ENCODE measurements around the gene SLC6A3. TPM values are rescaled to one million over a fixed set of nuclear protein-coding genes. Genes with fewer than 3 reads are reported as not detected.
"Not testable (repeated sequence)": the region's sequence is repeated elsewhere in the genome, so short reads cannot be mapped to it uniquely, and the experiment has no call there.

SLC6A3 gene
- total RNA-seq, 1 donor from 2014 or later, result not detected

- no peak for TF ChIP-seq CTCF (IDR thresholded peaks at IDR 0.05; ENCODE audit: borderline replicate concordance)
- Histone ChIP-seq H3K4me3 (no peak overlapping the region), H3K9me3 (replicated peaks) (no peaks in the 10 kb centered on the region), H3K27ac (replicated peaks) (no peak overlapping the region), H3K36me3 (no peaks in the 10 kb centered on the region), H3K4me1 (peaks cover 5% of the 10 kb centered on the region), H3K27me3 (ENCODE audit: low read depth) (peaks cover 86% of the 10 kb centered on the region)
- intact Hi-C loops (cut with micrococcal nuclease), result no loop called here
- no peak for DNase-seq
These were observed 67.1 kb downstream of the SLC6A3 start for GRCh38 chr5:1378096-1378495.

- intact Hi-C loops (cut with micrococcal nuclease), result no loop called here
- Histone ChIP-seq H3K27me3 (ENCODE audit: low read depth) (peaks cover 82% of the 10 kb centered on the region), H3K9me3 (replicated peaks) (no peaks in the 10 kb centered on the region), H3K4me3 (no peak overlapping the region), H3K4me1 (peaks cover 5% of the 10 kb centered on the region), H3K27ac (replicated peaks) (no peak overlapping the region), H3K36me3 (no peaks in the 10 kb centered on the region)
- DNase-seq, result no peak
- no peak for TF ChIP-seq CTCF (IDR thresholded peaks at IDR 0.05; ENCODE audit: borderline replicate concordance)
These were observed 68.3 kb downstream of the SLC6A3 start for GRCh38 chr5:1376981-1377380.

GRCh38 chr5:1375871-1376810, 69.1 kb downstream of the SLC6A3 start:
- no peak overlapping the region for H3K27ac ChIP-seq (replicated peaks)
- intact Hi-C loops (cut with micrococcal nuclease), result no loop called here
- no peak overlapping the region for H3K4me3 ChIP-seq
- H3K27me3 ChIP-seq (ENCODE audit: low read depth), result peaks cover 78% of the 10 kb centered on the region
- peaks cover 5% of the 10 kb centered on the region for H3K4me1 ChIP-seq
- no peaks in the 10 kb centered on the region for H3K36me3 ChIP-seq
- no peaks in the 10 kb centered on the region for H3K9me3 ChIP-seq (replicated peaks)
- no peak for DNase-seq
- no peak for TF ChIP-seq CTCF (IDR thresholded peaks at IDR 0.05; ENCODE audit: borderline replicate concordance)

GRCh38 chr5:1374679-1375055, 70.6 kb downstream of the SLC6A3 start:
- Histone ChIP-seq H3K27me3 (ENCODE audit: low read depth) (peaks cover 70% of the 10 kb centered on the region), H3K4me3 (no peak overlapping the region), H3K9me3 (replicated peaks) (no peaks in the 10 kb centered on the region), H3K36me3 (no peaks in the 10 kb centered on the region), H3K27ac (replicated peaks) (no peak overlapping the region), H3K4me1 (no peaks in the 10 kb centered on the region)
- TF ChIP-seq CTCF (IDR thresholded peaks at IDR 0.05; ENCODE audit: borderline replicate concordance), result no peak
- DNase-seq, result no peak
- intact Hi-C loops (cut with micrococcal nuclease), result no loop called here

GRCh38 chr5:1374030-1374678, 71.1 kb downstream of the SLC6A3 start:
- no peaks in the 10 kb centered on the region for H3K9me3 ChIP-seq (replicated peaks)
- H3K27ac ChIP-seq (replicated peaks), result no peak overlapping the region
- H3K36me3 ChIP-seq, result no peaks in the 10 kb centered on the region
- intact Hi-C loops (cut with micrococcal nuclease), result no loop called here
- H3K4me3 ChIP-seq, result no peak overlapping the region
- no peaks in the 10 kb centered on the region for H3K4me1 ChIP-seq
- H3K27me3 ChIP-seq (ENCODE audit: low read depth), result peaks cover 69% of the 10 kb centered on the region
- no peak for TF ChIP-seq CTCF (IDR thresholded peaks at IDR 0.05; ENCODE audit: borderline replicate concordance)
- no peak for DNase-seq

- H3K4me3 ChIP-seq; DNase-seq; H3K9me3 ChIP-seq (replicated peaks); H3K27ac ChIP-seq (replicated peaks); intact Hi-C loops (cut with micrococcal nuclease); H3K4me1 ChIP-seq; H3K36me3 ChIP-seq: not testable (repeated sequence)
- H3K27me3 ChIP-seq (ENCODE audit: low read depth), result peaks cover 59% of the 10 kb centered on the region
These were observed 73.3 kb downstream of the SLC6A3 start for GRCh38 chr5:1371972-1372342.
